Fibroblast of lung (primary cell): ENCODE measurements around the gene SECISBP2L.

Source experiments
- EZH2 ChIP-seq: IDR thresholded peaks from 2 replicates; pipeline ENCODE4 v1.5.1; 2012; ENCODE audit warnings: low read length, control low read depth, mild to moderate bottlenecking; ENCODE audit errors: missing control alignments
- TF ChIP-seq, protein P1 (sequence below), 2 donors: IDR thresholded peaks in 1 of 2; conservative IDR thresholded peaks in 1 of 2; 1 replicate in 1 of 2; 2 replicates in 1 of 2; pipeline ENCODE4 v1.5.1; 2011 to 2012; ENCODE audit warnings: low read length in 2 of 2, control low read depth in 1 of 2, inconsistent platforms in 1 of 2, low read depth in 1 of 2, mild to moderate bottlenecking in 1 of 2

GRCh38 chr15:49094923-49095322 lies 48.7 kb upstream of the SECISBP2L start:
- TF ChIP-seq, protein P1, sequence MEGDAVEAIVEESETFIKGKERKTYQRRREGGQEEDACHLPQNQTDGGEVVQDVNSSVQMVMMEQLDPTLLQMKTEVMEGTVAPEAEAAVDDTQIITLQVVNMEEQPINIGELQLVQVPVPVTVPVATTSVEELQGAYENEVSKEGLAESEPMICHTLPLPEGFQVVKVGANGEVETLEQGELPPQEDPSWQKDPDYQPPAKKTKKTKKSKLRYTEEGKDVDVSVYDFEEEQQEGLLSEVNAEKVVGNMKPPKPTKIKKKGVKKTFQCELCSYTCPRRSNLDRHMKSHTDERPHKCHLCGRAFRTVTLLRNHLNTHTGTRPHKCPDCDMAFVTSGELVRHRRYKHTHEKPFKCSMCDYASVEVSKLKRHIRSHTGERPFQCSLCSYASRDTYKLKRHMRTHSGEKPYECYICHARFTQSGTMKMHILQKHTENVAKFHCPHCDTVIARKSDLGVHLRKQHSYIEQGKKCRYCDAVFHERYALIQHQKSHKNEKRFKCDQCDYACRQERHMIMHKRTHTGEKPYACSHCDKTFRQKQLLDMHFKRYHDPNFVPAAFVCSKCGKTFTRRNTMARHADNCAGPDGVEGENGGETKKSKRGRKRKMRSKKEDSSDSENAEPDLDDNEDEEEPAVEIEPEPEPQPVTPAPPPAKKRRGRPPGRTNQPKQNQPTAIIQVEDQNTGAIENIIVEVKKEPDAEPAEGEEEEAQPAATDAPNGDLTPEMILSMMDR (conservative IDR thresholded peaks at IDR 0.05 in 1 of 2, IDR thresholded peaks at IDR 0.05 in 1 of 2; ENCODE audit: low read depth in 1 of 2, low read length in 2 of 2): no peak
- TF ChIP-seq EZH2: no peak
